Measurements from ENCODE around the gene THSD4.

THSD4 gene

DNA sequence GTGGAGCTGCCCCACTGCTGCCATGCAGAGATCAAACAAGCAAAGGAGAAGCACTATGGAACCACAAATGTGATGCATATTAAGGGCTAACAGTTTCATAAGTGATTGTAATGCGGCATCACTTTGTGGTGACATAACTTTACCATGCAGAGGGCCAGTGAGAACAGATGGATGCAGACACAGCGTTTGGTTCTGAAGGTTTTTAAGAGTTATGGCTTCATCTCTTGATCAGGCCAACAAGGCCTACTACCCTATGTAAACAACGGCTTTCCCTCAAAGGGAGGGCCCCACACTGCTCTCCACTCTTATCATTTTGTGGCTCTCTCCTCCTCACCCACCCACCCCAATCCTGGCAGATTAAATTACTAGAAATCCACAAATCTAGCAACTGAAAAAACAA, 708.5 kb downstream of the THSD4 start:
- TF ChIP-seq CTCF (conservative IDR thresholded peaks at IDR 0.05; ENCODE audit: low read length) (no peak), EZH2phosphoT487 (IDR thresholded peaks at IDR 0.05; ENCODE audit: borderline replicate concordance) (no peak)
- peaks cover 36% of the 10 kb centered on the region; the same call in 1 of the 2 replicates for H3K36me3 ChIP-seq (ENCODE audit: insufficient read depth, low read length)
- H3K9ac ChIP-seq (ENCODE audit: low read depth, low read length, poor library complexity, severe bottlenecking): no peak overlapping the region

DNA sequence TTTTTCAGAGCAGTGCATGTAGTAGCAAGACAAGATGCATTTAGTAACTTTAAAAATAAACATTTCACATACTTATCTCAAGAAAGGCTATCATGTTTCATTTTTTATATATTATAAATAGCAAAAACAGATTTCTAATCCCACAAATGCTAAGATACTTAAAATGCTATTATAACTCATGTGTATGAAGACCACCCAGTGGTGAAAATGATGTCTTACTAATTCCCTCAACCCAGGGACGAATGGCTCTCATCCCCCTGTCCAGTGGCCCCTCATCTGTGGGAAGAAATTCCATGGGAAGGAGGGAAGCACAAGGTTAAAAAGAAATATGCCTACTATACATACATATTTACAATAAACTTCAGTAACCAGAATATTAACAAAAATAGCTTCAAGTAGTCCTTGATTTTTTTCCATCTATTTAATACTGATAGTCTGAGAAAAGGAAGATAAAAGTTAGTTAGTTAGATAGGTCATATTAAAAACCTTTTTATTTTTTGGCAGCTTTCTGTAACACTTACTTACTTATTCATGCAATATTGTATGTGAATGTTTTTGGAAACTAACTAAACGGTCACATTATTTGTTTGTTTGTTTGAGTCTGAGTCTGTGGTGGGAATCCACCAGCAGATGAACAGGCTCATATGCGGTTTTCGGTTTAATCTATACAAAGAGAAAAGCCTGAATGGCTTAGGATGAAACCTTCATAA, 709.9 kb downstream of the THSD4 start:
- no peak overlapping the region for H3K9ac ChIP-seq (ENCODE audit: low read depth, low read length, poor library complexity, severe bottlenecking)
- H3K79me2 ChIP-seq (ENCODE audit: insufficient read depth, low read length): no peaks in the 10 kb centered on the region
- no peaks in the 10 kb centered on the region for H3F3A ChIP-seq (ENCODE audit: low read depth)
- H3K4me2 ChIP-seq (ENCODE audit: low read depth, low read length, poor library complexity, severe bottlenecking): no peak overlapping the region
- no peaks in the 10 kb centered on the region for H3K4me1 ChIP-seq (ENCODE audit: insufficient read depth, low read length, poor library complexity, severe bottlenecking)
- H3K4me3 ChIP-seq (ENCODE audit: low read length, poor library complexity, severe bottlenecking): no peak overlapping the region
- no peaks in the 10 kb centered on the region for H3K27me3 ChIP-seq (ENCODE audit: insufficient read depth, low read length, poor library complexity, severe bottlenecking)
- H3K9me3 ChIP-seq (ENCODE audit: insufficient read depth, low read depth, low read length): peaks cover 7% of the 10 kb centered on the region; the same call in 1 of the 2 replicates
- no peak for TF ChIP-seq CTCF (conservative IDR thresholded peaks at IDR 0.05; ENCODE audit: low read length)
- TF ChIP-seq EZH2phosphoT487 (IDR thresholded peaks at IDR 0.05; ENCODE audit: borderline replicate concordance): no peak
- H2AFZ ChIP-seq (ENCODE audit: low read length): no peak overlapping the region
- peaks cover 49% of the 10 kb centered on the region; the same call in 1 of the 2 replicates for H3K36me3 ChIP-seq (ENCODE audit: insufficient read depth, low read length)
- H3K9me2 ChIP-seq (replicated peaks; ENCODE audit: low read depth, low read length): no peaks in the 10 kb centered on the region
- H4K20me1 ChIP-seq (ENCODE audit: insufficient read depth, low read length, poor library complexity, severe bottlenecking): no peaks in the 10 kb centered on the region

More for the DNA sequence above, 708.5 kb downstream of the THSD4 start:
- H3K4me2 ChIP-seq (ENCODE audit: low read depth, low read length, poor library complexity, severe bottlenecking): no peak overlapping the region
- no peaks in the 10 kb centered on the region for H3F3A ChIP-seq (ENCODE audit: low read depth)
- H4K20me1 ChIP-seq (ENCODE audit: insufficient read depth, low read length, poor library complexity, severe bottlenecking): no peaks in the 10 kb centered on the region
- H3K79me2 ChIP-seq (ENCODE audit: insufficient read depth, low read length): no peaks in the 10 kb centered on the region
- no peaks in the 10 kb centered on the region for H3K9me2 ChIP-seq (replicated peaks; ENCODE audit: low read depth, low read length)
- no peak overlapping the region for H3K4me3 ChIP-seq (ENCODE audit: low read length, poor library complexity, severe bottlenecking)
- H2AFZ ChIP-seq (ENCODE audit: low read length): no peak overlapping the region
- no peaks in the 10 kb centered on the region for H3K27me3 ChIP-seq (ENCODE audit: insufficient read depth, low read length, poor library complexity, severe bottlenecking)
- H3K9me3 ChIP-seq (ENCODE audit: insufficient read depth, low read depth, low read length): peaks cover 7% of the 10 kb centered on the region; the same call in 1 of the 2 replicates
- no peaks in the 10 kb centered on the region for H3K4me1 ChIP-seq (ENCODE audit: insufficient read depth, low read length, poor library complexity, severe bottlenecking)

DNA sequence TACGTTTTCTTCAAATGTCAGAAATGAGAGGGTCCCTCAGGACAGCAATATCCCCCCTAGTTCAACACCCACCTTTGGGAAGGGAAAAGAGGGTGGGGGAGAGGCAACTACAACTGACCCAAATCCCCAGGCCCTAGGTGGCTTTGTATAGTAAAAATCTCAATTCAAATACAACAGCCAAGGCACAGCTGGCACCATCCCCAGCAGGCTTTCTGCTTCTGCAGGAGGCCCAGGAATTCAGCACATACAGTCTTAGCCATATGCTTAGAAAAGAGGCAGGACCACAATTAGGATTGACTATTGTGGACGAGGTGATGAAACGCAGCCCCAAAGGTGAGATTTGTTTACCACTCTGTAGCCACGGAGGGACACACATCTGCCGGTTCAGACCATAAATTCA, 710.9 kb downstream of the THSD4 start:
- Histone ChIP-seq H3K4me1 (ENCODE audit: insufficient read depth, low read length, poor library complexity, severe bottlenecking) (no peaks in the 10 kb centered on the region), H3K79me2 (ENCODE audit: insufficient read depth, low read length) (no peaks in the 10 kb centered on the region), H3K9me3 (ENCODE audit: insufficient read depth, low read depth, low read length) (peaks cover 7% of the 10 kb centered on the region; the same call in 1 of the 2 replicates), H3K4me3 (ENCODE audit: low read length, poor library complexity, severe bottlenecking) (no peak overlapping the region), H3K9me2 (replicated peaks; ENCODE audit: low read depth, low read length) (no peaks in the 10 kb centered on the region), H3K36me3 (ENCODE audit: insufficient read depth, low read length) (peaks cover 49% of the 10 kb centered on the region; the same call in 1 of the 2 replicates), H3F3A (ENCODE audit: low read depth) (no peaks in the 10 kb centered on the region), H3K9ac (ENCODE audit: low read depth, low read length, poor library complexity, severe bottlenecking) (no peak overlapping the region), H4K20me1 (ENCODE audit: insufficient read depth, low read length, poor library complexity, severe bottlenecking) (no peaks in the 10 kb centered on the region), H3K4me2 (ENCODE audit: low read depth, low read length, poor library complexity, severe bottlenecking) (no peak overlapping the region), H2AFZ (ENCODE audit: low read length) (no peak overlapping the region), H3K27me3 (ENCODE audit: insufficient read depth, low read length, poor library complexity, severe bottlenecking) (no peaks in the 10 kb centered on the region)
- TF ChIP-seq CTCF (conservative IDR thresholded peaks at IDR 0.05; ENCODE audit: low read length) (no peak), EZH2phosphoT487 (IDR thresholded peaks at IDR 0.05; ENCODE audit: borderline replicate concordance) (no peak)

Data from Loucy (cell line).